Measurements from ENCODE around the gene ZNF217.
"Not testable (repeated sequence)": the region's sequence is repeated elsewhere in the genome, so short reads cannot be mapped to it uniquely, and the experiment has no call there.

The ZNF217 gene

DNA sequence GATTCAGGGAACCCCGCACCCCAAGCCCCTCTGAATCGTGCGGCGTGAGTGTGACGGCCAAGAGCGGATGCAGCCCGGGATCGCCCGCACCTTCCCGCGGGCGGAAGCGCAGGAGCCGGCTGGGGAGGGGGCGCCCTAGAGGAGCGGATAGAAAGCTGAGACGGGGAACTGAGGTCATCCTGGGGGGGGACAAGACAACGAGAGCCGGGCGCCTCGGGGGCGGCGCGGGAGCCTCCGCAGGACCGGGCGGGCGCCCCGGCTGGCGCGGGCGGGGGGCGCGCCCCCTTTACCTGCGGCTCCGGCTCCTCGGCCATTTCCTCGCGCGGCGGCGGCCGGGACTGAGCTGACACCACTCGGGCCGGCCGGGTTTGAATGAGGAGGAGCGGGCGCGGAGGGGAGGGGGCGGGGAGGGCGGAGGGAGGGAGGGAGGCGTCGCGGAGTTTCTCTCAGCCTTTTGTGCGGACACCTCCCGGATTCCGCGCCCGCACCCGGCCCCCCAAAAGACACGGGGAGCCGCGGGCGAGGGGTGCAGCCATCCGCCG, at the start of gene ZNF217:
Gene ZNF217 (minus strand): TSS at position 374 of the 542 bp plus-strand sequence. CDS start 11,013 bp downstream, outside the sequence.
- Mint-ChIP-seq H3K4me1 (peaks cover 49% of the 10 kb centered on the region), H3K27ac (peak within 1 kb of the TSS; percentile 99), H3K4me3 (peak within 1 kb of the TSS; percentile 99), H3K36me3 (peaks cover 46% of the 10 kb centered on the region)
- H3K27me3 Mint-ChIP-seq, H3K9me3 Mint-ChIP-seq: not testable (repeated sequence)
- CTCF ChIA-PET = interaction anchor here (0.6 kb wide), 1 partner anchor 351 kb away, joined by 3 read pairs; no protein-coding TSS in a partner anchor
- DNase-seq = peak; percentile 84

GRCh38 chr20:53643031-53643832, 49.6 kb upstream of the ZNF217 start:
- Mint-ChIP-seq H3K27ac (peak overlapping the region; percentile 95), H3K36me3 (no peaks in the 10 kb centered on the region), H3K9me3 (no peaks in the 10 kb centered on the region), H3K4me3 (peak overlapping the region; percentile 65), H3K27me3 (no peaks in the 10 kb centered on the region), H3K4me1 (peaks cover 57% of the 10 kb centered on the region)
- peak; percentile 81 for DNase-seq
- CTCF ChIA-PET = interaction anchor here (0.8 to 2.2 kb wide), 14 partner anchors 8 to 273 kb away, joined by 3 to 9 read pairs (median 4); no protein-coding TSS in a partner anchor

GRCh38 chr20:53642196-53643030, 48.8 kb upstream of the ZNF217 start:
- peak overlapping the region; percentile 65 for H3K4me3 Mint-ChIP-seq
- peaks cover 59% of the 10 kb centered on the region for H3K4me1 Mint-ChIP-seq
- no peaks in the 10 kb centered on the region for H3K36me3 Mint-ChIP-seq
- CTCF ChIA-PET = interaction anchor here (0.8 to 2.2 kb wide), 14 partner anchors 9 to 273 kb away, joined by 3 to 9 read pairs (median 4); no protein-coding TSS in a partner anchor
- H3K27ac Mint-ChIP-seq = peak overlapping the region; percentile 95
- no peaks in the 10 kb centered on the region for H3K27me3 Mint-ChIP-seq
- peak; percentile 70 for DNase-seq
- H3K9me3 Mint-ChIP-seq = no peaks in the 10 kb centered on the region

DNA sequence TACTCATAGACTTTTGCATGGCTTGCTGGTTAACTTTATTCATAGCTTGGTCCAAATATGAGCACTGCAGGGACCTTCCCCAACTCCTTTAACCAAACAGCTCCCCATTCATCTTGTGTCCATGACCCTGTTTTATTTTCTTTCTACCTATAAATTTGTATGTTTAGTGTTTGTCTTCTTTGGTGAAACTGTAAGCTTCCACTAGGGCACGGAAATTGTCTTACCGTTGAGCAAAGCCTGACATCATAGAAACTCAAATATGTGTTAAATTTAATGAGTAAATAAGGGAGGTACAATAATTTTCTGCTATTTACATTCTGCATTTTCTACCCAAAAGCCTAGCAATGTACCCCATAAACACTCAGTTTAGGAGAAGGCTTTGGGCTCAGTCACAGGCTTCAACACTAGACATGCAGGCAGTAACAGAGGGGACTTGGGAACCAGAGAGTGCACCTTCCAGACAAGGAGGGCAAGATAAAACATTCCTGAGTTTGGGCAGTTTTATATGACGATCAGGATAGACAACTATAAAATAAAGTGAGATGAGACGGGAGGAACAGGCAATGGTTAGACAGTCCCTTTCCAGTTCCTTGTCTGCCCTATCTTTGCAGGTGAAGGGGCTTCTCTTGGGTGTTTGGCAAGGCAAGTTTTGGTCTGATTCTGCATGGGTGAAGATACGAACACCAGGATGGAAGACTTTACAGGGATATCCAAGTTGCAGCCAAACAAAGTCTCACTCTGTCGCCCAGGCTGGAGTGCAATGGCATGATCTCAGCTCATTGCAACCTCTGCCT, 46.2 kb upstream of the ZNF217 start:
- Mint-ChIP-seq H3K36me3 (no peaks in the 10 kb centered on the region), H3K4me1 (peaks cover 67% of the 10 kb centered on the region), H3K27me3 (no peaks in the 10 kb centered on the region), H3K27ac (peak overlapping the region; percentile 82), H3K4me3 (no peak overlapping the region), H3K9me3 (no peaks in the 10 kb centered on the region)
- CTCF ChIA-PET = interaction anchor here (0.7 to 0.9 kb wide), 2 partner anchors 15 to 17 kb away, joined by 3 to 5 read pairs; no protein-coding TSS in a partner anchor
- DNase-seq = no peak

- CTCF ChIA-PET = interaction anchor here (0.9 kb wide), 1 partner anchor 17 kb away, joined by 5 read pairs; no protein-coding TSS in a partner anchor
- no peak overlapping the region for H3K4me3 Mint-ChIP-seq
- H3K36me3 Mint-ChIP-seq = no peaks in the 10 kb centered on the region
- peaks cover 65% of the 10 kb centered on the region for H3K4me1 Mint-ChIP-seq
- H3K27ac Mint-ChIP-seq = no peak overlapping the region
- H3K9me3 Mint-ChIP-seq = peaks cover 2% of the 10 kb centered on the region
- H3K27me3 Mint-ChIP-seq = no peaks in the 10 kb centered on the region
- DNase-seq = no peak
Measured at GRCh38 chr20:53639128-53639527, 45.5 kb upstream of the ZNF217 start.

- DNase-seq, H3K9me3 Mint-ChIP-seq, CTCF ChIA-PET, H3K27ac Mint-ChIP-seq, H3K36me3 Mint-ChIP-seq, H3K4me3 Mint-ChIP-seq, H3K27me3 Mint-ChIP-seq: not testable (repeated sequence)
- peaks cover 49% of the 10 kb centered on the region for H3K4me1 Mint-ChIP-seq
Measured at GRCh38 chr20:53637310-53637709, 43.7 kb upstream of the ZNF217 start.

- Mint-ChIP-seq H3K36me3 (no peaks in the 10 kb centered on the region), H3K4me1 (peaks cover 44% of the 10 kb centered on the region), H3K4me3 (no peak overlapping the region), H3K27me3 (no peaks in the 10 kb centered on the region), H3K9me3 (peaks cover 5% of the 10 kb centered on the region), H3K27ac (peak overlapping the region; percentile 70)
- DNase-seq = no peak
- CTCF ChIA-PET = no interaction called here
Measured at GRCh38 chr20:53636540-53637097, 43.0 kb upstream of the ZNF217 start.

DNA sequence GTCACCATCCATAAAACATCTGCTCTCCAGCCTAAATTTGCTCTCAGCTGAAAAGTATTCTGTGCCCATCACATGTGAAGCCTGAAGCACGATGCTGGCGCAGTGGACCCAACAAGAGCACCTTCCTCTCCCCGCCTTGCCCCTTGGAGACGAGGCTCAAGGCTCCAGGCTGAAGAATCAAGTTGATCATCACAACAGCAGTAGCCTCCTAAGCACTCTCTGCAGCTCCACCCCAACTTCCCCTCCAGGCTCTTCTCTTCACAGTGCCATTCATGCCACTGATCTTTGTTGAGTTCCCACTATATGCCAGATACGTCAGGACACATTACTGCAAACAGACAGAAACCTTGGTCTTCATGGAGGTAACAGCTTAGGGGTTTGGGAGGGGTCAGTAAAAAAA, 41.6 kb upstream of the ZNF217 start:
- CTCF ChIA-PET = interaction anchor here (0.6 to 0.8 kb wide), 2 partner anchors 13 to 26 kb away, joined by 3 to 4 read pairs; no protein-coding TSS in a partner anchor
- H3K27ac Mint-ChIP-seq = no peak overlapping the region
- no peaks in the 10 kb centered on the region for H3K27me3 Mint-ChIP-seq
- peaks cover 34% of the 10 kb centered on the region for H3K4me1 Mint-ChIP-seq
- no peak for DNase-seq
- peaks cover 5% of the 10 kb centered on the region for H3K9me3 Mint-ChIP-seq
- no peak overlapping the region for H3K4me3 Mint-ChIP-seq
- no peaks in the 10 kb centered on the region for H3K36me3 Mint-ChIP-seq

DNA sequence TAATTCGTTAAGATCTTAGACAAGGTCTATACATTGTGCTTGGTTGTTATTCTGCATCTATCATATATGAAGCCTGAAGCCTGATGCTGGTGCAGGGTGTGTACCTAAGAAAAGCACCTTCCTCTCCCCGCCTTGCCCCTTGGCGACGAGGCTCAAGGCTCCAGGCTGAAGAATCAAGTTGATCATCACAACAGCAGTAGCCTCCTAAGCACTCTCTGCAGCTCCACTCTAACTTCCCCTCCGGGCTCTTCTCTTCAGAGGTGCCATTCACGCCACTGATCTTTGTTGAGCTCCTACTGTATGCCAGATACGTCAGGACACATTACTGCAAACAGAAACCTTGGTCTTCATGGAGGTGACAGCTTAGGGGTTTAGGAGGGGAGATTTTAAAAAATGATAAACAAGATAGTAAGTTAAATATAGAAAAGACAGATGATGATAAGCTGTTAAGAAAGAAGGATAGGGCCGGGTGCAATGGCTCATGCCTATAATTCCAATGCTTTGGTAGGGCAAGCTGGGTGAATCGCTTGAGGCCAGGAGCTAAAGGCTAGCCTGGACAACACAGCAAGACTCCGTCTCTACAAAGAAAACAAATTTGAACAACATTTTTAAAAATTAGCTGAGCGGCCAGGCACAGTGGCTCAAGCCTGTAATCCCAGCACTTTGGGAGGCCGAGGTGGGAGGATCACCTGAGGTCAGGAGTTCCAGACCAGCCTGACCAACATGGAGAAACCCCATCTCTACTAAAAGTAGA, 38.4 kb upstream of the ZNF217 start:
- no peaks in the 10 kb centered on the region for H3K27me3 Mint-ChIP-seq
- no peak overlapping the region for H3K4me3 Mint-ChIP-seq
- DNase-seq = no peak
- CTCF ChIA-PET = interaction anchor here (1.1 kb wide), 1 partner anchor 11 kb away, joined by 5 read pairs; no protein-coding TSS in a partner anchor
- H3K27ac Mint-ChIP-seq = no peak overlapping the region
- H3K4me1 Mint-ChIP-seq = peaks cover 26% of the 10 kb centered on the region
- H3K36me3 Mint-ChIP-seq = no peaks in the 10 kb centered on the region
- H3K9me3 Mint-ChIP-seq = peaks cover 5% of the 10 kb centered on the region

DNA sequence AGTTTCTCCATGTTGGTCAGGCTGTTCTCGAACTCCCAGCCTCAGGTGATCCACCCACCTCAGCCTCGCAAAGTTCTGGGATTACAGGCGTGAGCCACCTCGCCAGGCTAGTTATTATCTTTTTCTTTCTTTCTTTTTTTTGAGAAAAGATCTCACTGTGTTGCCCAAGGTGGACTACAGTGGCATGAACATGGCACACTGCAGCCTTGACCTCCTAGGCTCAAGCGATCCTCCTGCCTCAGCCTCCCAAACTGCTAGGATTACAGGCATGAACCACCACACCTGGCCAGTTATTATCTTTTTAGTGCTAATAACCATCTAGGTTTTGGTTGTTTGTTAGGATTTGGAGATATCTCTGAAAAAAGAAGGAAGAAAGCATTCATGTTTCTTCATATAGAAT, 35.8 kb upstream of the ZNF217 start:
- Mint-ChIP-seq H3K36me3 (no peaks in the 10 kb centered on the region), H3K4me3 (no peak overlapping the region), H3K27ac (no peak overlapping the region), H3K27me3 (no peaks in the 10 kb centered on the region), H3K4me1 (peaks cover 18% of the 10 kb centered on the region), H3K9me3 (peaks cover 5% of the 10 kb centered on the region)
- CTCF ChIA-PET = no interaction called here
- DNase-seq = no peak

GRCh38 chr20:53628758-53629157, 35.1 kb upstream of the ZNF217 start:
- H3K27me3 Mint-ChIP-seq, CTCF ChIA-PET: not testable (repeated sequence)

DNA sequence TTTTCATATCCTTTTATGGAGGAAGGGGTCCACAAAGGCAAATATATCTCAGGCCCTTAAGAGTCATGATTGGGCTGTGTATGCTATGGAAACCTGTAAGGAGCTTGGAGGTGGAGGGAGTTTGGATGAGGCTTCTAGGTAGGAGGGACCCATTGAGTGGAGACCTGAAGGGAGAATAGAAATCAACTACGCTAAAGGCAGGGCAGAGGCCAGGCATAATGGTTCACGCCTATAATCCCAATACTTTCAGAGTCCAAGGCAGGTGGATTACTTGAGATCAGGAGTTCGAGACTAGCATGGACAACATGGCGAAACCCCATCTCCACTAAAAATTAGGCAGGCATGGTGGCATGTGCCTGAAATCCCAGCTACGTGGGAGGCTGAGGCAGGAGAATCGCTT, 34.4 kb upstream of the ZNF217 start:
- Mint-ChIP-seq H3K36me3 (no peaks in the 10 kb centered on the region), H3K27me3 (no peaks in the 10 kb centered on the region), H3K9me3 (no peaks in the 10 kb centered on the region), H3K27ac (no peak overlapping the region), H3K4me1 (peaks cover 26% of the 10 kb centered on the region), H3K4me3 (no peak overlapping the region)
- CTCF ChIA-PET = no interaction called here
- no peak for DNase-seq

More at GRCh38 chr20:53628758-53629157, 35.1 kb upstream of the ZNF217 start:
- peak overlapping the region; percentile 2 for H3K27ac Mint-ChIP-seq
- DNase-seq, H3K9me3 Mint-ChIP-seq, H3K4me3 Mint-ChIP-seq, H3K36me3 Mint-ChIP-seq: not testable (repeated sequence)
- peaks cover 19% of the 10 kb centered on the region for H3K4me1 Mint-ChIP-seq

DNA sequence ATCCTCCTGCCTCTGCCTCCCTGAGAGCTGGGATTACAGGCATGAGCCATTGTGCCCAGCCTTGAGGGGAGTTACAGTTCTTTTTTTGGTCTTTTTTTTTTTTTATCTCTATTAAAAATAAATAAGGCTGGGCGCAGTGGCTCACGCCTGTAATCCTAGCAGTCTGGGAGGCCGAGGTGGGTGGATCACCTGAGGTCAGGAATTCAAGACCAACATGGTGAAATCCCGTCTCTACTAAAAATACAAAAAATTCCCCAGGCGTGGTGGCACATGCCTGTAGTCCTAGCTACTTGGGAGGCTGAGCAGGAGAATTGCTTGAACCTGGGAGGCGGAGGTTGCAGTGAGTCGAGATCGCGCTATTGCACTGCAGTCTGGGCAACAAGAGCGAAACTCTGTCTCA, 33.4 kb upstream of the ZNF217 start:
- CTCF ChIA-PET = not testable (repeated sequence)

More for the DNA sequence above, 33.4 kb upstream of the ZNF217 start:
- H3K27ac Mint-ChIP-seq, DNase-seq, H3K36me3 Mint-ChIP-seq, H3K4me3 Mint-ChIP-seq, H3K27me3 Mint-ChIP-seq, H3K9me3 Mint-ChIP-seq: not testable (repeated sequence)
- peaks cover 37% of the 10 kb centered on the region for H3K4me1 Mint-ChIP-seq

All from activated naive CD4-positive, alpha-beta T cell treated with anti-CD3 and anti-CD28 coated beads, Interleukin-2, amount 10 ng/mL, durations not matched to agents 7 days and 5 days (primary cell).